Upper lobe of left lung (tissue), 6 donors: ENCODE results near the gene ADAM30. TPM values are rescaled to one million over a fixed set of nuclear protein-coding genes. Genes with fewer than 3 reads are reported as not detected.

Experiments used
- ATAC-seq, 2 donors: fragments of 200-7000 bp; cut with Tn5 transposase; one replicate each; pipeline ENCODE4 v1.9.1; 2022; ENCODE audit warnings: mild to moderate bottlenecking in 2 of 2, moderate library complexity in 2 of 2; ENCODE audit not compliant: low FRiP score in 2 of 2
- DNase-seq, 2 donors: peaks; one replicate each; pipeline ENCODE4 v3.0.0-alpha.2; 2019 to 2020
- H3K27ac ChIP-seq, 4 donors: fragments of 200-600 bp; sonication (generic); one replicate each; pipeline ENCODE4 v1.5.1; 2016 to 2019
- H3K27me3 ChIP-seq, 4 donors: fragments of 200-600 bp; sonication (generic); one replicate each; pipeline ENCODE4 v1.5.1; 2017 to 2019
- H3K36me3 ChIP-seq, 4 donors: fragments of 200-600 bp; sonication (generic); one replicate each; pipeline ENCODE4 v1.5.1; 2016 to 2019
- H3K4me1 ChIP-seq, 4 donors: fragments of 200-600 bp; sonication (generic); one replicate each; pipeline ENCODE4 v1.5.1; 2018 to 2019
- H3K4me3 ChIP-seq, 4 donors: fragments of 200-600 bp; sonication (generic); one replicate each; pipeline ENCODE4 v1.5.1; 2017 to 2019; ENCODE audit warnings: mild to moderate bottlenecking in 2 of 4, moderate library complexity in 1 of 4
- H3K9me3 ChIP-seq, 4 donors: fragments of 200-600 bp; sonication (generic); one replicate each; pipeline ENCODE4 v1.5.1; 2018 to 2019
- EP300 ChIP-seq, 4 donors: sonication (generic); formaldehyde crosslinking; IDR thresholded peaks; one replicate each; pipeline ENCODE4 v1.5.1; 2017; ENCODE audit warnings: antibody characterized with exemption in 4 of 4, control low read depth in 2 of 4
- POLR2A ChIP-seq, 4 donors: fragments of 450-650 bp; IDR thresholded peaks; one replicate each; pipeline ENCODE4 v1.5.1; 2016 to 2017; ENCODE audit warnings: antibody characterized with exemption in 4 of 4, mild to moderate bottlenecking in 2 of 4
- POLR2AphosphoS5 ChIP-seq, 2 donors: sonication (generic); formaldehyde crosslinking; IDR thresholded peaks; one replicate each; pipeline ENCODE4 v1.5.1; 2017; ENCODE audit warnings: antibody characterized with exemption in 2 of 2
- WGBS, 2 donors: methylation state at CpG; one replicate each; pipeline ENCODE4 v1.1.5; 2017 to 2018; 5-methylcytosine and 5-hydroxymethylcytosine counted together
- total RNA-seq, 6 donors: library from RNA; depleted of rRNA in 4 of 6; stranded (reverse); fragments of >200 nt in 4 of 6; gene quantifications; one replicate each; pipeline versions ENCODE4 v1.1.0 to v1.2.1, GENCODE V29; 2016 to 2021
- TF ChIP-seq, protein P1 (sequence below), 6 experiments: fragments of 450-650 bp in 4 of 6; fragments of 200-600 bp in 2 of 6; sonication (generic) in 2 of 6; IDR thresholded peaks; one replicate each; pipeline ENCODE4 v1.5.1; 2016 to 2019; ENCODE audit warnings: antibody characterized with exemption in 6 of 6
- donor health status: DM: no; HTN: no; CAD: no; lungs with moderate emphysema.
- donor health status: DM: no; HTN: yes; CAD: no; lungs with severe emphysema.

Gene ADAM30
- total RNA-seq, 6 donors from 2014 or later: not detected

DNA sequence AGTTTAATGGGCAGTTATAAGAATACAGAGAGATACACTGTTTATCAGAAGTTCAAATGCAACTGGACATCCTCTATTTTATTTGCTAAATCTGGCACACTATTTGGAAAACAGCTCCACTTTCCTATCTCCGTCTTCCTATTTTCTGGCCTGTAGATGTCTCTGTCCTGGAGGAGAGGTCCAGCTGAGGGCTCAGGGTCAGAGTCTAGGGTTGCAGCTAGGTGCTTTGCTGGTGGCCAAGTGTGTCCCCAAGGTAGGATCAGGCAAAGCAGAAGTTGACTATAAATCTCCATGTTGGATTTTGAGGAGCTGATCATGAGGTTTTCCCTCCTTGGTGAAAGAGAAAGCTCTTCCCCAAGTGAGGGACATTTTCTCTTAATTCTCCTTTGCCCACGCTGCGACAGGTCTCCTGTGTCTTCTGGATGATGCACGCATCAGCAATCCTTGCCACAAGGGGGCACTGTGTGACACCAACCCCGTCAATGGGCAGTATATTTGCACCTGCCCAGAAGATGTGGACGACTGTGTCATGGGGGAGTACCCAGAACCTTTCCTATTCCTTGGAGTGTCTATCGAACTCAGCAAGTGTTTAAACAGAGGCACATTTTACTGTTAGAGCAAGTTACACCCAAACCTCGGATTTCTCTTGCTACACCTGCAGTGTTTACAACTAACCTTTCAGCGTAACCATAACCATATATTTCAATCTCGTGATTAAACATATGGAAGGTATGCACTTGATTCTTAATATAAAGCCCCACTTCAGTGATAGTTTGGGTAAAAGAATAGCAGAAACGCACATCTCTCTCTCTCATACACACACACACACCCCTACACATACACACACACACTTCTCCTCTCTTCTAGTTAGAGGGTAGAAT lies 10.2 kb downstream of the ADAM30 start:
- no peaks in the 10 kb centered on the region for H3K27me3 ChIP-seq
- H3K4me1 ChIP-seq: no peaks in the 10 kb centered on the region
- H3K27ac ChIP-seq: no peak overlapping the region
- ATAC-seq (peak in 1 of 2 donors; percentile 71), DNase-seq (peak in 1 of 2 donors; percentile 53)
- 51 to 62% methylated on average over 8 to 11 of the region's 11 CpGs for WGBS, 2 donors
- no peak for TF ChIP-seq EP300 (IDR thresholded peaks at IDR 0.05)
- TF ChIP-seq, protein P1, sequence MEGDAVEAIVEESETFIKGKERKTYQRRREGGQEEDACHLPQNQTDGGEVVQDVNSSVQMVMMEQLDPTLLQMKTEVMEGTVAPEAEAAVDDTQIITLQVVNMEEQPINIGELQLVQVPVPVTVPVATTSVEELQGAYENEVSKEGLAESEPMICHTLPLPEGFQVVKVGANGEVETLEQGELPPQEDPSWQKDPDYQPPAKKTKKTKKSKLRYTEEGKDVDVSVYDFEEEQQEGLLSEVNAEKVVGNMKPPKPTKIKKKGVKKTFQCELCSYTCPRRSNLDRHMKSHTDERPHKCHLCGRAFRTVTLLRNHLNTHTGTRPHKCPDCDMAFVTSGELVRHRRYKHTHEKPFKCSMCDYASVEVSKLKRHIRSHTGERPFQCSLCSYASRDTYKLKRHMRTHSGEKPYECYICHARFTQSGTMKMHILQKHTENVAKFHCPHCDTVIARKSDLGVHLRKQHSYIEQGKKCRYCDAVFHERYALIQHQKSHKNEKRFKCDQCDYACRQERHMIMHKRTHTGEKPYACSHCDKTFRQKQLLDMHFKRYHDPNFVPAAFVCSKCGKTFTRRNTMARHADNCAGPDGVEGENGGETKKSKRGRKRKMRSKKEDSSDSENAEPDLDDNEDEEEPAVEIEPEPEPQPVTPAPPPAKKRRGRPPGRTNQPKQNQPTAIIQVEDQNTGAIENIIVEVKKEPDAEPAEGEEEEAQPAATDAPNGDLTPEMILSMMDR (IDR thresholded peaks at IDR 0.05): peak; percentile 49 to 66 (median 62)
- H3K9me3 ChIP-seq: no peaks in the 10 kb centered on the region
- H3K4me3 ChIP-seq: no peak overlapping the region
- no peaks in the 10 kb centered on the region for H3K36me3 ChIP-seq

- Histone ChIP-seq H3K9me3 (no peaks in the 10 kb centered on the region), H3K4me1 (no peaks in the 10 kb centered on the region), H3K36me3 (no peaks in the 10 kb centered on the region), H3K27ac (no peak overlapping the region), H3K4me3 (no peak overlapping the region), H3K27me3 (no peaks in the 10 kb centered on the region)
- 36 to 53% methylated on average over 2 of the region's 2 CpGs for WGBS, 2 donors
- TF ChIP-seq EP300 (IDR thresholded peaks at IDR 0.05): no peak
- TF ChIP-seq, protein P1 (IDR thresholded peaks at IDR 0.05): no peak
- TF ChIP-seq POLR2AphosphoS5 (IDR thresholded peaks at IDR 0.05): no peak
- ATAC-seq (no peak), DNase-seq (no peak)
Measured at GRCh38 chr1:119884711-119885110, 11.6 kb downstream of the ADAM30 start.

GRCh38 chr1:119883826-119884225 lies 12.5 kb downstream of the ADAM30 start:
- H3K9me3 ChIP-seq: no peaks in the 10 kb centered on the region
- no peak for ATAC-seq

DNA sequence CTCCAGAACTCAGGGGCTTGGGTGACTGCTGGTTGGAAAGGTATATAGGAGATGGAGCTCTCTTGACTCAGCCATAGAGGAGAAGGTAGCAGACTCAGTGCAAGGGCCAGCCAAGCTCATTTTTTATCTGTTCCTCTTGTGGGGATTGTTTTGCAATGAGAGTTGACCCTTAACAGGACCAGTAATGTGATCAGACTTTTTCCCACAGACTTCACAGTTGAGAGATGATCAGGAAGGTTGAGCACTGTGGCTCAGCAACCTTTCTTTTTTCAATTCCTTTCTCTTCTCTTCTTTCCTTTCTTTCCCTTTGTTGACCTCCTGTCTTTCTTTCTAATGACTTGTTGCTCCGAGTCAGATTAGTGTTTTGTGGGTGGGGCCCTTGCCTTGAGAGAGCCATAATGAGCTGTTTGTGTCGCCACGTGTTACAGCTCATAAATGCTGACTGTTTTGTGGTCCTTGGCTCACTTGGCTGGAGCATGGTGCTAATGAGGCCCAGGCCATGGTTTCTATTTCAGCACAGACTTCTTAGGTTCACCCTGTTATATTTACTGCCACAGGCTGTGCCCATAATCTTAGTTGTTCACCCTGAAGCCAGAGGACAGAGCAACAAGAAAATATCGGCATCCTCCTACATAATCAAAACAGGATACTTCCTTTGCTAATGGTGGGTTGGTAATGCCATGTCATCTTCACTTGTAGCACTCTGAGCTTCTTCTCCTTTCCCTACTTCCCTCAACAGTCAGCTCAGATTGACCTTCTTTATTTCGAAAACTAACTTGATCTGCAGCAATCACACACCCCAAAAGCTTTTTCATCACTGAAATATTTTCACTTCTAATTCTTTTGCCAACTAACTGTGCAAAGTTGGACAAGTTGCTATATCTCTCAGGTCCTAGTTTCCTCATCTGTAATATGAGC lies 13.9 kb downstream of the ADAM30 start:
- Histone ChIP-seq H3K4me1 (no peaks in the 10 kb centered on the region), H3K9me3 (no peaks in the 10 kb centered on the region), H3K27ac (no peak overlapping the region), H3K4me3 (no peak overlapping the region), H3K27me3 (no peaks in the 10 kb centered on the region), H3K36me3 (no peaks in the 10 kb centered on the region)
- ATAC-seq (peak in 1 of 2 donors; percentile 44), DNase-seq (no peak)
- 57 to 71% methylated on average over 5 of the region's 5 CpGs for WGBS, 2 donors
- TF ChIP-seq POLR2AphosphoS5 (IDR thresholded peaks at IDR 0.05) (no peak), POLR2A (IDR thresholded peaks at IDR 0.05) (no peak), EP300 (IDR thresholded peaks at IDR 0.05) (no peak)
- TF ChIP-seq, protein P1 (IDR thresholded peaks at IDR 0.05): no peak

More at GRCh38 chr1:119883826-119884225, 12.5 kb downstream of the ADAM30 start:
- no peaks in the 10 kb centered on the region for H3K4me1 ChIP-seq
- no peaks in the 10 kb centered on the region for H3K36me3 ChIP-seq
- H3K27me3 ChIP-seq: no peaks in the 10 kb centered on the region
- 81 to 91% methylated on average over 3 of the region's 3 CpGs for WGBS, 2 donors
- DNase-seq: no peak
- H3K4me3 ChIP-seq: no peak overlapping the region
- TF ChIP-seq POLR2A (IDR thresholded peaks at IDR 0.05) (no peak), POLR2AphosphoS5 (IDR thresholded peaks at IDR 0.05) (no peak), EP300 (IDR thresholded peaks at IDR 0.05) (no peak)
- TF ChIP-seq, protein P1 (IDR thresholded peaks at IDR 0.05): no peak
- no peak overlapping the region for H3K27ac ChIP-seq
